Sigmoid colon (tissue), 4 donors: ENCODE data around the gene CACNA2D3.

Source experiments
- EP300 ChIP-seq, 4 donors: sonication (generic); formaldehyde crosslinking; IDR thresholded peaks; one replicate each; pipeline ENCODE4 v1.6.1; 2017; ENCODE audit warnings: antibody characterized with exemption in 4 of 4
- POLR2A ChIP-seq, 2 donors: fragments of 450-650 bp; IDR thresholded peaks; one replicate each; pipeline ENCODE4 v1.6.1; 2016; ENCODE audit warnings: antibody characterized with exemption in 2 of 2, mild to moderate bottlenecking in 2 of 2, moderate library complexity in 2 of 2
- POLR2AphosphoS5 ChIP-seq, 4 donors: sonication (generic); formaldehyde crosslinking; IDR thresholded peaks; one replicate each; pipeline ENCODE4 v1.6.1; 2017; ENCODE audit warnings: antibody characterized with exemption in 4 of 4
- TF ChIP-seq, protein P1 (sequence below), 4 experiments: fragments of 450-650 bp in 3 of 4; fragments of 200-600 bp in 1 of 4; IDR thresholded peaks; one replicate each; pipeline ENCODE4 v1.5.1; 2016 to 2019; ENCODE audit warnings: antibody characterized with exemption in 4 of 4, mild to moderate bottlenecking in 3 of 4, moderate library complexity in 2 of 4

DNA sequence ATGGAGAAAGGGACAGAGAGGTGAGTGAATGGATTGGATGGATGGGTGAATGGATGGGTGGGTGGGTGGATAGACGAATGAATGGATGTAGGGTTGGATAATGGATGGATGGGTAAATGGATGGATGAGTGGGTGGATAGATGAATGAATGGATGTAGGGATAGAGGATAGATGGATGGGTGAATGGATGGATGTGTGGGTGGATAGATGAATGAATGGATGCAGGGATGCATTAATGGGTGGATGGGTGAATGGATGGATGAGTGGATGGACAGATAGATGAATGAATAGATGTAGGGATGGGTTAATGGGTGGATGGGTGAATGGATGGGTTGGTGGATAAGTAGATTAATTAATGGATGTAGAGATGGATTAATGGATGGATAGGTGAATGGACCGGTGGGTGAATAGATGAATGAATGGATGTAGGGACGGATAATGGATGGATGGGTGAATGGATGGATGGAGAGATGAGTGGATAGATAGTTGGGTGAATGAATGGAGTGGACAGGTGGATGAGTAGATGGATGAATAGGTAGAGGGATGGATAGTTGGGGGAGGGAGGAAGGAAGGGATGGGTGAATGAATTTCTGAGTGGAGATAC, 28.6 kb downstream of the CACNA2D3 start:
- TF ChIP-seq, protein P1, sequence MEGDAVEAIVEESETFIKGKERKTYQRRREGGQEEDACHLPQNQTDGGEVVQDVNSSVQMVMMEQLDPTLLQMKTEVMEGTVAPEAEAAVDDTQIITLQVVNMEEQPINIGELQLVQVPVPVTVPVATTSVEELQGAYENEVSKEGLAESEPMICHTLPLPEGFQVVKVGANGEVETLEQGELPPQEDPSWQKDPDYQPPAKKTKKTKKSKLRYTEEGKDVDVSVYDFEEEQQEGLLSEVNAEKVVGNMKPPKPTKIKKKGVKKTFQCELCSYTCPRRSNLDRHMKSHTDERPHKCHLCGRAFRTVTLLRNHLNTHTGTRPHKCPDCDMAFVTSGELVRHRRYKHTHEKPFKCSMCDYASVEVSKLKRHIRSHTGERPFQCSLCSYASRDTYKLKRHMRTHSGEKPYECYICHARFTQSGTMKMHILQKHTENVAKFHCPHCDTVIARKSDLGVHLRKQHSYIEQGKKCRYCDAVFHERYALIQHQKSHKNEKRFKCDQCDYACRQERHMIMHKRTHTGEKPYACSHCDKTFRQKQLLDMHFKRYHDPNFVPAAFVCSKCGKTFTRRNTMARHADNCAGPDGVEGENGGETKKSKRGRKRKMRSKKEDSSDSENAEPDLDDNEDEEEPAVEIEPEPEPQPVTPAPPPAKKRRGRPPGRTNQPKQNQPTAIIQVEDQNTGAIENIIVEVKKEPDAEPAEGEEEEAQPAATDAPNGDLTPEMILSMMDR (IDR thresholded peaks at IDR 0.05) = no peak
- TF ChIP-seq POLR2AphosphoS5 (IDR thresholded peaks at IDR 0.05) (no peak), POLR2A (IDR thresholded peaks at IDR 0.05) (no peak), EP300 (IDR thresholded peaks at IDR 0.05) (no peak)
